Activated CD4-positive, alpha-beta T cell treated with anti-CD3 and anti-CD28 coated beads, Interleukin-2, amount 10 ng/mL, durations not matched to agents 7 days and 5 days (primary cell): ENCODE measurements around the gene GAPT. TPM values are rescaled to one million over a fixed set of nuclear protein-coding genes. Genes with fewer than 3 reads are reported as not detected.

ENCODE experiments used
- CTCF ChIA-PET: fragments of 350-600 bp; sonication (Branson Sonifier 250); formaldehyde crosslinking; loops from one replicate; lab custom pipeline; 2021; ENCODE audit warnings: antibody characterized with exemption; lab: Charles Lee
- POLR2A ChIA-PET: fragments of 350-600 bp; sonication (Branson Sonifier 250); formaldehyde crosslinking; loops from one replicate; lab custom pipeline; 2021; ENCODE audit warnings: antibody characterized with exemption; lab: Charles Lee
- DNase-seq: peaks from one replicate; pipeline ENCODE4 v3.0.0-alpha.2; 2020
- H3K27ac Mint-ChIP-seq: one replicate; pipeline ENCODE4 v1.8.0; 2021; ENCODE audit warnings: mild to moderate bottlenecking, moderate library complexity, mixed read lengths
- H3K27me3 Mint-ChIP-seq: one replicate; pipeline ENCODE4 v1.8.0; 2021; ENCODE audit warnings: mixed read lengths
- H3K36me3 Mint-ChIP-seq: one replicate; pipeline ENCODE4 v1.8.0; 2021; ENCODE audit warnings: low read depth, mixed read lengths
- H3K4me1 Mint-ChIP-seq: one replicate; pipeline ENCODE4 v1.8.0; 2021; ENCODE audit warnings: mixed read lengths
- H3K4me3 Mint-ChIP-seq: one replicate; pipeline ENCODE4 v1.8.0; 2021; ENCODE audit warnings: mild to moderate bottlenecking, moderate library complexity, mixed read lengths
- H3K9me3 Mint-ChIP-seq: one replicate; pipeline ENCODE4 v1.8.0; 2021; ENCODE audit warnings: mixed read lengths
- total RNA-seq, 2 experiments: library from RNA; stranded (reverse); gene quantifications; one replicate each; pipeline ENCODE4 v1.2.3, GENCODE V29; 2021

The GAPT gene
- total RNA-seq, 2 experiments from 2014 or later = not detected

DNA sequence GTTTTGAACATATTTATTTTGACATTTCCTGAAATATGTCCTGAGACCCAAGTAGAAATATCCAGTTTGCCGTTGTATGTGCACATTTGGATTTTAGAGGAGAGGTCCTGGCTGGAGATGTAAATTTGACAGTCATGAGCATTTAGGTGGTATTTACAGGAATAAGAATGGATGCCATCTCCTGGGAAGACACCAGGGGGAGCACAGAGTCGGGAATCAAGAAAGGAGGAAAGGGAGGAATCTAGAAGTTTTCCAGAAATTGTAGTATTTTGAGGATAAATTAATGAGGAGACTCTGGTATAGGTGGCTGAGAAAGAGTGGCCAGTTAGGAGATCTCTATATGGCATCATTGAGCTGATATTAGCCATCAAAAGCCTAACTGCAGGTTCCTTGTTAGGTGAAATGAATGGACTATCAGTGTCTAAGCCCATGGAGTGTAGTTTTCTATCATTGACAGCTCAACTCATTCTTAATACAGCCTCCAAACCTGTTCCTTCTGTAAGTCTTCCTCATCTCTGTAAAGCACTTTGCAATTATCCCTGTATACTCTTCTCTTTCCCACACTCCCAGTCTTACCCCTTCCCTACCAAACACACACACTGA lies 7.2 kb downstream of the GAPT start:
- Mint-ChIP-seq H3K27me3 (peaks cover 6% of the 10 kb centered on the region), H3K4me1 (peaks cover 7% of the 10 kb centered on the region), H3K36me3 (no peaks in the 10 kb centered on the region), H3K4me3 (no peak overlapping the region), H3K9me3 (no peaks in the 10 kb centered on the region), H3K27ac (no peak overlapping the region)
- CTCF ChIA-PET = interaction anchor here (1.1 kb wide), 1 partner anchor 12 kb away, joined by 3 read pairs; no protein-coding TSS in a partner anchor
- POLR2A ChIA-PET = no interaction called here
- no peak for DNase-seq

DNA sequence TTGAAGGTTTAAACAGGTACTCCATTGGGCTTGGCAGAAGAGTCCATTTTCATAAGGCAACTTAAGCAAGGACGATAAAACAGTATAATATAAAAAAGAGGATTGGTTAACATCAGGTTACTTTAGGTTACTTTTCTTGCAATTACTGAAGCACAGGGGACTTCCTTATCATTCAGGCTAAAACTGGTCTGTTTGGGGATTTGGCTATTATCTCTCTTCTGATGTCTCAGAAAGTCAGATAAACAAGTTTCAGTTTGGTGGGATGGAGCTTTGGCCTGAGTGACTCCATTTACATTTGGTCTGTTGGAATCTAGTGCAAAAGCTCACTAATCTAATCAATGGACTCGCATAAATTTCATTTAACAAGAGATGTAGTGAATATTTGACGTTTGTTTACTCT lies 8.0 kb downstream of the GAPT start:
- H3K9me3 Mint-ChIP-seq = no peaks in the 10 kb centered on the region
- ChIA-PET CTCF (interaction anchor here (1.1 kb wide), 1 partner anchor 10 kb away, joined by 3 read pairs; no protein-coding TSS in a partner anchor), POLR2A (no interaction called here)
- peaks cover 4% of the 10 kb centered on the region for H3K27me3 Mint-ChIP-seq
- no peak for DNase-seq
- H3K27ac Mint-ChIP-seq = no peak overlapping the region
- peaks cover 7% of the 10 kb centered on the region for H3K4me1 Mint-ChIP-seq
- H3K4me3 Mint-ChIP-seq = no peak overlapping the region
- no peaks in the 10 kb centered on the region for H3K36me3 Mint-ChIP-seq

DNA sequence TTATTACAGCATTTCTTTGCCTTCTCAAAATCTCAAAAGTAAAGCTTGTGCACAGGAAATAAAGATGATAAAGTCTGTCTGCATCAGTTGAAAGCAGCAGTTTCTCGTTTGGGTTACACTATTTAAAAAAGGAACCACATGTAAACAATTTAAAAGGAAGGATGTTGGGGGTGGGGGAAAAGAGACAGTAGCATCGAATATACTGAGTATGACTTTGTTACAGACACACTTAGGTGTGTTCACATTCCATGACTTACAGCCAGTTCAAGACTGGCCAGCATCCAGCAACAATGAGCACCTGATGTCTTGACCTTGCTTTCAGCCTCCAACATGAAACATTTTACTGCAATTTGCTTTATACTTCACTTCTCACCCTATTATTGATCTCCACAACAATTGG lies 8.7 kb downstream of the GAPT start:
- Mint-ChIP-seq H3K4me3 (no peak overlapping the region), H3K9me3 (no peaks in the 10 kb centered on the region), H3K4me1 (peaks cover 7% of the 10 kb centered on the region), H3K36me3 (no peaks in the 10 kb centered on the region), H3K27ac (no peak overlapping the region), H3K27me3 (peaks cover 4% of the 10 kb centered on the region)
- ChIA-PET CTCF (interaction anchor here (1.1 kb wide), 1 partner anchor 10 kb away, joined by 3 read pairs; no protein-coding TSS in a partner anchor), POLR2A (no interaction called here)
- no peak for DNase-seq

DNA sequence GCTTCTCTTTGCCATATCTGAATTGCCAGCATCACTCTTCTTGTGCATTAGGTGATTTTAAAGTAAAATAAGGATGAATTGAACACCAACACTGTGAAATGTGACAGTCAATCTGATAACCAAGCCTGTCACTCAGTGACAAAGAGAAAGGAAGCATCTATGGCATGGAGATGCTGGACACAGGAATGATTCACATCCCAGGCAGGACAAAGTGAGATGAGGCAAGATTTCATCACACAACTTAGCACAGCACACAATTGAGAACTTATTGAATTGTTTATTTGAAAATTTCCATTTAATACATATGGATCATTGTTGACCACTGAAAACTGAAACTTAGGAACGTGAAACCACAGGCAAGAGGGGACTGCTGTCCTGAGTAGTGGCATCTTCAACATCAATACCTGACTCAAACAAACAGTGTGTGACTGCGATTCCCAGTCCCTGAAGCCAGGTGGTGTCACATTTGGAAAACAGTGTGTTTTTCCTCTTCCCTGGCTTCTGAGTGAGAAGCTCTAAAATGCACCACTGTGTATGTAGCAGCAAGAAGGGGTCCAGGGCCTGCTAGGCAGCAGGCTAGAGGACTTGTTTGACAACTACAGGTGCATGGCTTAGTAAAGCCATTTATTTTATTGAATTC lies 10.7 kb downstream of the GAPT start:
- Mint-ChIP-seq H3K27me3 (peaks cover 7% of the 10 kb centered on the region), H3K27ac (no peak overlapping the region), H3K4me1 (peaks cover 7% of the 10 kb centered on the region), H3K4me3 (no peak overlapping the region), H3K36me3 (no peaks in the 10 kb centered on the region), H3K9me3 (no peaks in the 10 kb centered on the region)
- CTCF ChIA-PET = no interaction called here
- DNase-seq = no peak
- POLR2A ChIA-PET = no interaction called here

DNA sequence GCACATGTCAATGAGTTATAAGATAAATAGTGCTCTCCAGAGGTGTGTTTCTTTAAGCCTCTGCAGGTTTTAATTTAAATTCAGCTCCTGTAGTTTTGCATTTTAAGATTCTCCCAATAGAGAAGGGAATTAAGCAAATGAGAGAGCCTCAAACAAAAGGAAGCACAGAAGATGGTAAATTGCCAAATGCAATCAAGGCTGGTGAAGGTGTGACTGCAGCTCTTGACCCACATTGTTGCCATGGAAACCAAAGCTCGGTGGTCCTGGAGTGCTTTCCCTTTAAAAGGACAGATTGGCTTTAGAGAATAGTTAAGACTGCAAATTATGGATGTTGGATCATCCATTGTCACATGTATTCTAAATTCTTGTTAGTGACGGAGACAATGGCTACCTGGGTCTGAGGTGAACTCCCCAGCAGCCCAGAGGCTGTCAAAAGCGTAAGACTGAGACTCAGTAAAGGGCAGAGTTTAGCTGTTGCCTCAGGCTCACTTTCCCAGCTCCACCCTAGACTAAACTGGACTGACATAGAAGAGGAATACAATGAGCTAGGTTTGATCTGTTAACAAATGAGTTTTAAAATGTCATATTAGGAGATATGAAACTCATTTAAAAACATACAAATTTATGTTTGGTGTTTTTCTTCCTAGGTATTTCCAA lies 12.3 kb downstream of the GAPT start:
- H3K4me3 Mint-ChIP-seq = no peak overlapping the region
- H3K9me3 Mint-ChIP-seq = no peaks in the 10 kb centered on the region
- POLR2A ChIA-PET = no interaction called here
- H3K4me1 Mint-ChIP-seq = peaks cover 7% of the 10 kb centered on the region
- no peaks in the 10 kb centered on the region for H3K36me3 Mint-ChIP-seq
- H3K27me3 Mint-ChIP-seq = peaks cover 5% of the 10 kb centered on the region
- CTCF ChIA-PET = interaction anchor here (0.6 kb wide), 1 partner anchor 89 kb away, joined by 4 read pairs; no protein-coding TSS in a partner anchor
- no peak for DNase-seq
- H3K27ac Mint-ChIP-seq = no peak overlapping the region

DNA sequence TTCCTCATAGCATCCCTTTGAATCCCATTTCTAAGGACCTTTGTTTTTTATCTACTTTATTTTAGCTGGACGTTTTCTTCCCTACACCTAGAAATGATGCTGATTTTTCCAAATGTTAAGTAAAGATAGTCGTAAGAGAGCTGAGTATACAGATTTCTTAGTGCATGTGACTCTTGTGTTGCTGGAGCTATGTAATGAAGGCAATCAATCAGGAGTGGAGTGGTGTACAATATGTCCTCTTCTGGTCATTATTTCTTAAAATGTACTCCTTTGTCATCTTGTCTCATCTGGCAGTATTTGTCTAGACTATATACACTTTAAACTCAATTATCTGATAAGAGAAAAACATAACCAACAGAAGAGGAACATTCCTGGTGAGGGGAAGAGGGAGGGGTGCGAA lies 13.5 kb downstream of the GAPT start:
- Mint-ChIP-seq H3K9me3 (no peaks in the 10 kb centered on the region), H3K36me3 (no peaks in the 10 kb centered on the region), H3K4me1 (peaks cover 5% of the 10 kb centered on the region), H3K27ac (no peak overlapping the region), H3K27me3 (peaks cover 4% of the 10 kb centered on the region), H3K4me3 (no peak overlapping the region)
- ChIA-PET POLR2A (no interaction called here), CTCF (no interaction called here)
- DNase-seq = no peak

DNA sequence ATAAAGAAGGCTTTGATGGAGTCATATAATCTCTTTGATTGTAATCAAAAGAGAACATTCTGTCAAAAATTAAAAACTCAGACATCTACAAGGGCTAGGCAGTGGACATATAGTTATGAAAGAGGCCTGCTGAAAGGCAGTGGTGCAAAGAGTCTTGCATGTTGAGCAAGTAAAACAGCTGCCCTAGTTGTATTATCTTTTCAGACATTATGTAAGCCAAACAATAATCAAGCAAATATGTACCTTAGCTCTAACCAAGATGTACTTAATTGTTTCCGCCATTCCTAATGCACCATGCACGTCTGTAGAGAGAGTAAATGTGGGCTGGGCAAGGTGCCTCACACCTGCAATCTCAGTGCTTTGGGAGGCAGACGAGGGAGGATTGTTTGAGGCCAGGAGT lies 14.3 kb downstream of the GAPT start:
- Mint-ChIP-seq H3K27ac (no peak overlapping the region), H3K4me1 (no peaks in the 10 kb centered on the region), H3K9me3 (no peaks in the 10 kb centered on the region), H3K27me3 (peaks cover 4% of the 10 kb centered on the region), H3K36me3 (no peaks in the 10 kb centered on the region), H3K4me3 (no peak overlapping the region)
- ChIA-PET POLR2A (no interaction called here), CTCF (interaction anchor here (1.0 kb wide), 1 partner anchor 11 kb away, joined by 4 read pairs; no protein-coding TSS in a partner anchor)
- no peak for DNase-seq

DNA sequence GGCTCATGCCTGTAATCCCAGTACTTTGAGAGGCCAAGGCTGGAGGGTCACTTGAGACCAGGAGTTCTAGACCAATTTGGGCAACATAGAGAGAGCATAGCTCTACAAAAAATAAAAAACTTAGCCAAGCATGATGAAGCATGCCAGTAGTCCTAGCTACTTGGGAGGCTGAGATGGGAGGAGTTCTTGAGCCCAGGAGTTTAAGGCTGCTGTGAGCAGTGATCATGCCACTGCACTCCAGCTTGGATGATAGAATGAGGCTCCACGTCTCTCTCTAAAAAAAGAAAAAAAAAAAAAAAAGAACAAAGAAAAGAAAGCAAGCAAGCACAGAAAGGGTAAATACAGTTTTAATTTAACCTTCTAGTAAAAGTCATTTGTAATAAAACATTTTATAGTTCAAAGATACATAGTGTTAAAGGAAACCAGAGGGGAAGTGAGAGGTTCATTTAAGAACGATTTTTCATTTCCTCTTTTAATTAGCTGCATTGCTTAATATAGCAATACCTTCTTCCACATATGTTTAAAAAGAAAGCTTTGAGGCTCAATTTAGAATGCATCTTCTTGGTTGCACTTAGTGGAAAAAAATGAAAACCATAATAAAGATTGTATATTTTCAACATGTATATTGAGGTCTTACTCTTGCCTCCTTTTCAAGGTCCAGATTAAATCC lies 14.9 kb downstream of the GAPT start:
- H3K36me3 Mint-ChIP-seq = no peaks in the 10 kb centered on the region
- H3K4me1 Mint-ChIP-seq = no peaks in the 10 kb centered on the region
- H3K27me3 Mint-ChIP-seq = peaks cover 4% of the 10 kb centered on the region
- ChIA-PET POLR2A (no interaction called here), CTCF (interaction anchor here (1.0 kb wide), 1 partner anchor 12 kb away, joined by 4 read pairs; no protein-coding TSS in a partner anchor)
- H3K9me3 Mint-ChIP-seq = no peaks in the 10 kb centered on the region
- no peak overlapping the region for H3K4me3 Mint-ChIP-seq
- DNase-seq = no peak
- H3K27ac Mint-ChIP-seq = no peak overlapping the region

DNA sequence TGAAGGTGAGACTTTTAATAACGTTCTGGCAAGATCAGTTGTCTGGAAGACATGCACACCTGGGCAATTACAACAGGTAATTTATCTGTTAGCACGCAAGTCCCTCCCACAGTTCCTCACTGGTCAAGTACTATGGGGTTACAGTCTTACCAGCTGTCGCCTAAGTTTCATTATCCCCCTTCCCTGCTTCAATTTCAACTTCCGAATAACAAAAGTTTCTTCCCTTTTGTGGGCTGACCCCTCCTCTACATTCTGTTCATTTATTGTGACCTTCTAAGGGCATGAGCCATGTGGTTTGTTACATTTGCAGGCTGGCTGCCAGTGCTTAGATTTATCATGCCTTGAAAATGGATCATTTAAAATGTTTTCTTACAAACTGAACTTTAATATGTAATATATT lies 16.5 kb downstream of the GAPT start:
- CTCF ChIA-PET = no interaction called here
- H3K27ac Mint-ChIP-seq = no peak overlapping the region
- peaks cover 4% of the 10 kb centered on the region for H3K27me3 Mint-ChIP-seq
- DNase-seq = no peak
- no peaks in the 10 kb centered on the region for H3K9me3 Mint-ChIP-seq
- no peaks in the 10 kb centered on the region for H3K36me3 Mint-ChIP-seq
- POLR2A ChIA-PET = no interaction called here
- no peaks in the 10 kb centered on the region for H3K4me1 Mint-ChIP-seq
- H3K4me3 Mint-ChIP-seq = no peak overlapping the region

DNA sequence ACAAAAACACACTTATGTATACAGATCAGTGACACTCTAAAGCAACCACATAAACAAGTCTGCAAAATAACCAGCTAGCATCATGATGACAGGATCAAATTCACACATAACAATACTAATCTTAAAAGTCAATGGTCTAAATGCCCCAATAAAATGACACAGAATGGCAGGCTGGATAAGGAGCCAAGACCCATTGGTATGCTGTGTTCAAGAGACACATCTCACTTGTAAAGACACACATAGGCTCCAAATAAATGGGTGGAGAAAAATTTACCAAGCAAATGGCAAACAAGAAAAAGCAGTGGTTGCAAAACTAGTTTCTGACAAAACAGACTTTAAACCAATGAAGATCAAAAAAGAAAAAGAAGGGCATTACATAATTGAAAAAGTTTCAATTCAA lies 26.0 kb downstream of the GAPT start:
- no peaks in the 10 kb centered on the region for H3K36me3 Mint-ChIP-seq
- ChIA-PET CTCF (no interaction called here), POLR2A (no interaction called here)
- no peak overlapping the region for H3K4me3 Mint-ChIP-seq
- no peak overlapping the region for H3K27ac Mint-ChIP-seq
- peaks cover 5% of the 10 kb centered on the region for H3K27me3 Mint-ChIP-seq
- DNase-seq = no peak
- no peaks in the 10 kb centered on the region for H3K4me1 Mint-ChIP-seq
- peaks cover 7% of the 10 kb centered on the region for H3K9me3 Mint-ChIP-seq

DNA sequence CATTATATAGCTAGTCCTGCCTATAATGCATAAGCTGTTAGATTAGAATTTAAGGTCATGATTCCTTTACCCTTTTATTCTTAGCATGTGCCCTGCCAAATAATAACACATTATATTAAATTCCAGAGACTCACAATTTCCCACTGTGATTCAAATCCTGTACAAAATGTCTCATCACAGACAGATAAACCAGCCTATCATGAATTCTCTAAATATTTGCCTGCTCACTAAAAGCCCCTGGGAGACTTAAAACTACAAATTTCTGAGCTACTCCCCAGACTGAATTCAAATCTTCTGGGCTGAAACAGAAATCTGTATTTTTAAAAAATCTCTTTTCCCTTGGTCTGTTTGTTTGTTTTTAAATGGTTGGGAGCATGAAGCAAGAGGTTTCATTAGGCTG lies 32.7 kb downstream of the GAPT start:
- H3K27me3 Mint-ChIP-seq = peaks cover 10% of the 10 kb centered on the region
- POLR2A ChIA-PET = no interaction called here
- no peak overlapping the region for H3K4me3 Mint-ChIP-seq
- no peaks in the 10 kb centered on the region for H3K36me3 Mint-ChIP-seq
- CTCF ChIA-PET = interaction anchor here (0.6 kb wide), 1 partner anchor 698 kb away, joined by 4 read pairs; no protein-coding TSS in a partner anchor
- H3K27ac Mint-ChIP-seq = no peak overlapping the region
- no peak for DNase-seq
- H3K9me3 Mint-ChIP-seq = no peaks in the 10 kb centered on the region
- no peaks in the 10 kb centered on the region for H3K4me1 Mint-ChIP-seq

DNA sequence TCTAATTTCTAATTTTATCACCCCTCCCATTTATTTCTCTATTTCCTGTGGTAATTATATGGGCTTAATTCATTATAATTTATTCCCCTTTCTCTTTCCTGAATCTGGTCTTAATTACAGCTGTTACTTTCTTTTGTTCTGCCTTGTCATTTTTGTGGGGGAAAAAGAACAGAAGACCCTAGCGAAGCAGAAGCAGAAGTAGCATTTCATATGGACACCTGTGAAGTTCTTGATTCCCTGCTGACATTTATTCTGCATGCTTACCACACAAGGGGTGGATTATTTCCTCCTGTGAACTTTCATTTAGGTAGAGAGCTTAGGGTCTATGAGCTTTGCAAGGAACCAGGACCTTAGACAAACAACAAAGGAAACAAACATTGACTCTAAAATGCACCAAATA lies 33.3 kb downstream of the GAPT start:
- no peak overlapping the region for H3K27ac Mint-ChIP-seq
- H3K4me3 Mint-ChIP-seq = no peak overlapping the region
- no peaks in the 10 kb centered on the region for H3K9me3 Mint-ChIP-seq
- H3K27me3 Mint-ChIP-seq = peaks cover 7% of the 10 kb centered on the region
- H3K4me1 Mint-ChIP-seq = no peaks in the 10 kb centered on the region
- no peaks in the 10 kb centered on the region for H3K36me3 Mint-ChIP-seq
- no peak for DNase-seq
- ChIA-PET POLR2A (no interaction called here), CTCF (interaction anchor here (0.6 kb wide), 1 partner anchor 699 kb away, joined by 4 read pairs; no protein-coding TSS in a partner anchor)
